ENCODE results near the gene LSM2.
A peak's percentile ranks its signal among the peaks of the same experiment; 100 is the strongest.

LSM2 gene

DNA sequence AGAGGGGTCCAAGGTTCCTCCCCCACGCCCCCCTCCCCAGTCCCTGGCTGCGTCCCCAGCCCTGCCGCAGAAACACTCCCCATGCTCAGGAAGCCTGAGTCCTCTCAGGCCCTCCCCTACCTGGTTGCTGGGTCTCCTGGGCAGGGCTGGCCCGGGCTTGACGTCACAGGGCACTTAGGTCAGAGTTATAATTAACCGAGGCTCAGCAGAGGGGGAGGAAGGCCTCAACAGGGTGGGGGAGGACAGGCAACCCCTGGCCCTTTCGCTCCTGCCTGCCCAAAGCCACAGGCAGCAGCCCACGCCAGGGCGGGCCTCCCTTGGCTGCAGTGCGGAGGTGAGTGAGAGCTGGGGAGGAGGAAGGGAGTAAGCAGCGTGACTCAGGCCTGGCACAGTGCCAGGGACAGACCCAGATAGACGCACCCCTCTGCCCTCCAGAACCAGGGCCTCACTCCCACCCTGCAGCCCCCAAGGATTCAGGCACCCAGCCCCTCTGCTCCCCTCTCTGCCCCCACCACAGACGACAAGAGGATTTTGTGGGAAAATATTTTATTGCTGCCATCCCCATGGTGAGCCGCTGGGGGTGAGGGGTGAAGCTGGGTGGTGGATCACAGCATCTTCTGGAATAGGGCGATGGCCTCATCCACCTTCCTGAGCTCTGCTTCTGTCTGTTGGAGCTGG is 29.6 kb downstream of the LSM2 start, which contains the start of gene VWA7:
Gene VWA7 (minus strand): TSS at position 340 of the 678 bp plus-strand sequence. CDS start 549 bp downstream, outside the sequence.
- DNase-seq (ENCODE audit: low spot score), result peak; percentile 67

DNA sequence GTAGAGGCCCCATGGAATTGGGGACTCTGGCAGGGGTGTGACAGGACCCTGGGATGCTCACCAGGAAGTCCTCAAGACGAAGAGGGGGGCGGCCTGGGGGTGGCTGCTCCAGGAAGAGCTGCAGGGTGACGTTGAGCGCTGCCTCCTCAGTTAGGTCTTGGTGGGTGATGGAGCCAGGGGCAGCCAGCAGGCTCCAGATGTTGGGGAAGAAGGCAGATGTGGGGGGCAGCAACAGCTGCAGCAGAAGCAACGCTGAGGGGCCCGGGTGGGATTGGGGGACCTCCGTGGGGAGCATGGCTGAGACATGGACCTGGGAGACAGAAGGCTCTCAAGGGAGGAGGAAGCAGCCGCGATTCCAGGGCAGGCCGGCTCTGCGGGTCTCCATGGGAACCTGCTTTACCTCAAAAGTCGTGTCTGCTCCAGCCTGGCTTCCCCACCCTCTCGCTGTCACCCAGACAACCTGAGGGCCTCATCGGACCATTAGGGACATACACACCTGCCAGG is 30.2 kb downstream of the LSM2 start:
- DNase-seq (ENCODE audit: low spot score), result no peak

DNA sequence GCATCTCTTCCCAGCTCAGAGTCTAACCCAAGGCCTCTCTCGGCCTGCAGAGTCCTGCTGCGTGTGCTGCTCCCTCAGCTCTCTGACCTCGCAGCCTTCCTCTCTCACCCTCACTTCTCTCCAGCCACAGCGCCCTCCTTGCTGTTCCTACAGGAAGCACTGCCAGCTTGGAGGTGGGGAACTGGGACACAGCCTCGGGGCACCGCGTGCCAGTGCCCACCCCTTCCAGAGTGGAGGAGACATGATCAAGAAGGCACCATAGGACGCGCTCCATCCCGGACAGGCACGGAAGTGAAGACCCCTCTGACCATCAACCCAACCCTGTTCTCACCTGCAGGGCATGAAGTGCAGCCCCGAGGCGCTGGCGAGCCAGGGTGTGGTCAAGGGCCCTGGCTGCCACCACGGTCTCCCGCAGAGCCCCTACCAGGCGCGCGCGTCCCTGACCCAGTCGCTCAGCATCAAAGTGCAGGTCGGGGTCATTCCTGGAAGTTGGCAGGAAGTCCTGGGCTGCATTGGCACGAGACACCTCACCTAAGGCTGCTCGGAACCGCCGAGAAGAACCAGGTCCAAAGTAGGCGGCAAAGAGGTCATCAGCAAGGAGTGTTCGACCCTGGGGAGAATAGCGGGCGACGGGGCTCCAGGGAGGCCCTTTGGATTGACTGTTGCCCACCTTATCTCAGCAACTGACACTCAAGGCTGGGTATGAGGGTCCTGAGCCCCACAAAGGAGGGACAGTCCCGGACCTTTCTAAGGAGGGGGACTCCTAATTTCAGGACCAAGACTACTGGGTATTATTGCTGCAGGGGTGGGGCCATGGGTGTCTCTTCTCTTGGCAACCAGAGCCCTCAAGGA is 30.9 kb downstream of the LSM2 start:
- no peak for DNase-seq (ENCODE audit: low spot score)

DNA sequence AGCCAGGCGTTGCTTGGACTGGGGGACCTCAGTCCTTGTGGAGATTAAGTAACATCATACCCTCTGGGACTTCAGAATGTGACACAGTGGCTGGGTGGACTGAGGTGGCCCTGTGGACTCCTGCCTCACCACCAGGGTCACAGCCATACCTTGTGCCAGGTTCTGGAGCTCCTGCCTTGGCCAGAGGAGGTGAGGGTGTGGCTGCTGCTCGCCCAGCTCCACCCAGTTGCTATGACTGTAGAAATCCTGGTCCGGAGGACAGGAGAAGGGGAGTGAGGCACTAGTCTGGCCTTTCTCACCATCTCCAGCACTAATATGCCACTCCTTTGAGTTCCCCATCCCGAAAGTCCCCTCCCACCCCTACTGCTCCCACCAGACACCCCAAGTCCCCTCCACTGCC is 31.6 kb downstream of the LSM2 start:
- DNase-seq (ENCODE audit: low spot score), result no peak

DNA sequence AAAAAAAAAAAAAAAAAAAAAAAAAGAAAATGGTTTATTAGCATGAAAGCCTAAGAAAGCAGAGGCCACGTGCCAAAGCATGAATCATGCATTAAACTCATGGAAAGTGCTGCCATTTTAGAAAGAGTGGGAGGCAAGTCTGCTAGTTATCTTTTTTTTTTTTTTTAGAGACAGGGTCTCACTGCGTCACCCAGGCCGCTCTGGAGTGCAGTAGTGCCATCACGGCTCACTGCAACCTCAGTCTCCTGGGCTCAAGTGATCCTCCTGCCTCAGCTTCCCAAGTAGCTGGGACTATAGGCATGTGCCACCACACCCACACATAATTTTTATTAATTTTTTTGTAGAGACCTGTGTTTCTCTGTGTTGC is 34.8 kb downstream of the LSM2 start:
- peak; percentile 46 for DNase-seq (ENCODE audit: low spot score)

DNA sequence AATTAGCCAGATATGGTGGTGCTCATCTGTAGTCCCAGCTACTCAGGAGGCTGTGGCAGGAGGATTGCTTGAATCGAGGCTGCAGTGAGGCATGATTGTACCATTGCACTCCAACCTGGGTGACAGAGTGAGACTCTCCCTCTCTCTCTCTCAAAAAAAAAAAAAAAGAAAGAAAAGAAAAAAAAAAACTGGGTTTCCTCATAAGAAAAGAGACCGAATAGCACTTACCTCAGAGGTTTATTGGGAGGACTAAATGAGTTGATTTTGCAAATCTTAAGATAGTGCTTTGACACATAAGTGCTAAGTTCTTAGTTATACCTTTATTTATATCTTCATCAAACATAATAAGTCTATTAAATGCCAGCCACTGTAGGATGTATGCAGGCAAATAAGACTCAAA is 35.9 kb downstream of the LSM2 start:
- DNase-seq (ENCODE audit: low spot score), result no peak

DNA sequence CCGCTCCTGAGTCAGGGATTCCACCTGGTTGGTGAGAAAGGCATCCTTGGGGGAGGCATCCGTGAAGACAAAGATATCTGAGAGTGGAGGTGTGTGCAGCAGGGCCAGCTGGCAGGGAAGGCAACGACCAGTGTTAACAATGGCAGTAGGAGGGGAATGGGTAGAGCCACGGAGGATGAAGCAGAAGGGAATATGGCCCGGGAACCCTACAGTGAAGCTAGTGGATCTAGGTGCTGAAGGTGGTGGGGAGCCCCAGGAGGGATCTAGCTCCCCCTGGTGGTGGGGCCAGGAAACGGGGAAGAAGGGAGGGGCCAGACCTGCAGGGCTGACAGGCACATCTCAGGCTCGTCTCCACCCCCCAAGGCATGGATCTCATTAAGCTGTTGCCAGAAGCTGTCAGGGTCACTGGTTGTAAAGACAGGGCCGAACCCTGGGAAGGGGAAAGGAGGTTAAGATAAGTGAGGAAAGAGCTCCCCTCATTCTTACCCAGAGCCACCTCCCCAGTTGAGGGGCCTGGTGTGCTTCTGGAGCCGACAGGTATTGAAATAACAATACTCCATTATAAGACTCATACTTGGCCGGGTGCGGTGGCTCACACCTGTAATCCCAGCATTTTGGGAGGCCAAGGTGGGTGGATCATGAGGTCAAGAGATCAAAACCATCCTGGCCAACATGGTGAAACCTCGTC is 36.9 kb downstream of the LSM2 start:
- DNase-seq (ENCODE audit: low spot score), result peak; percentile 66

DNA sequence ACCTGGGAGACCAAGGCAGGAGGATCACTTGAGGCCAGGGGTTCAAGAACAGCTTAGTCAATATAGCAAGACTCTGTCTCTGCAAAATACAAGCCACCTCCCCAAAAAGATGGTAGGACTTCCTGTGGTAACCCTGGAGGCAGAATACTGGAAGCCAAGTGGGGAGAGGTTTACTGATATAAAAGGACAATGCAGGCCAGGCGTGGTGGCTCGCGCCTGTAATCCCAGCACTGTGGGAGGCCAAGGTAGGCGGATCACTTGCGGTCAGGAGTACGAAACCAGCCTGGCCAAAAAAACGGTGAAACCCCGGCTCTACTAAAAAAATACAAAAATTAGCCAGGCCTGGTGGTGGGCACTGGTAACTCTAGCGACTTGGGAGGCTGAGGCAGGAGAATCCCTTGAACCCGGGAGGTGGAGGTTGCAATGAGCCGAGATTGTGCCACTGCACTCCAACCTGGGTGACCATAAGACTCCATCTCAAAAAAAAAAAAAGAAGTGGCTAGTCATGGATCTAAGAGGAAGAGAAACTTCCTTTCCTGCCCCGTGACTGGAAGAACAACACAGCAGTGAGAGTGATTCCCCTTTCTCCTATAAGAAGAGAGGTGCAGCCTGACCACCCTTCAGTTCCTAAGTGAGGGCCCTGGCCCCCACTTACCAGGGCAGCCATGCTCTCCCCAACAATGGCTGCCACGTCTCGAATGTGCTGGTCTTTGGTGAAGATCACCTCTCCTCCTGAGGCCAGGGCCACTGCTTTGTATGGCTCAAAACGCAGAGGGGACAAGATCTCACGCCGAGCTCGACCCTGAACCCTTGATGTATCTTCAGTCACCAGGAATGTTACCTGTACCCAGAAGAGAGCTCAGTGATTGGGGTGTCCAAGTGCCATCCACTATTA is 38.2 kb downstream of the LSM2 start:
- DNase-seq (ENCODE audit: low spot score), result no peak

DNA sequence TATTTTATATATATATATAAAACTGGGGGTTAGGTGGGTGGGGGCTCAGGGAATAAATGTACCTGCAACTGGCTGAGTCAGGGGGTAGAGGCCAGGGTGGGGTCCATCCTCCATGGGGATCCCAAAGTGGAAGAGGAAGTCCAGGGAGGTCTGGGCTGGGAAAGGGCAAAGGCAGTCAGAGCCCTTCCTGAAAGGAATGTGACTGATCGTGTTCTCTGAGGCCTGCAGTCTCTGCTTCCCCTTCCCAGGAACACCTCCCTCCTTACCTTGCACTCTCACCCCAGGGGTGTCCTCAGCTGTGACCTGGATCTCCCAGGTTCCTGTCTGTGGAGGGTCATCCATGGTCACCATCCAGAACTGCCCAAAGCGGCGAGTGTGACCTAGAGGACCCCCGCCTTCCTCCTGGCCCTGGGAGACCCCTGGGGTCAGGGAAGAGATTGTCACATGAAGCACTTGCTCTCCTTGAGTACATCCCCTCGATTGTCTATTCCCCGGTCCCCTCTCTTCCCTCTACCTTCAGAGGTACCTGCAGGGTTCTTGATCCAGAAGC is 39.6 kb downstream of the LSM2 start:
- no peak for DNase-seq (ENCODE audit: low spot score)

DNA sequence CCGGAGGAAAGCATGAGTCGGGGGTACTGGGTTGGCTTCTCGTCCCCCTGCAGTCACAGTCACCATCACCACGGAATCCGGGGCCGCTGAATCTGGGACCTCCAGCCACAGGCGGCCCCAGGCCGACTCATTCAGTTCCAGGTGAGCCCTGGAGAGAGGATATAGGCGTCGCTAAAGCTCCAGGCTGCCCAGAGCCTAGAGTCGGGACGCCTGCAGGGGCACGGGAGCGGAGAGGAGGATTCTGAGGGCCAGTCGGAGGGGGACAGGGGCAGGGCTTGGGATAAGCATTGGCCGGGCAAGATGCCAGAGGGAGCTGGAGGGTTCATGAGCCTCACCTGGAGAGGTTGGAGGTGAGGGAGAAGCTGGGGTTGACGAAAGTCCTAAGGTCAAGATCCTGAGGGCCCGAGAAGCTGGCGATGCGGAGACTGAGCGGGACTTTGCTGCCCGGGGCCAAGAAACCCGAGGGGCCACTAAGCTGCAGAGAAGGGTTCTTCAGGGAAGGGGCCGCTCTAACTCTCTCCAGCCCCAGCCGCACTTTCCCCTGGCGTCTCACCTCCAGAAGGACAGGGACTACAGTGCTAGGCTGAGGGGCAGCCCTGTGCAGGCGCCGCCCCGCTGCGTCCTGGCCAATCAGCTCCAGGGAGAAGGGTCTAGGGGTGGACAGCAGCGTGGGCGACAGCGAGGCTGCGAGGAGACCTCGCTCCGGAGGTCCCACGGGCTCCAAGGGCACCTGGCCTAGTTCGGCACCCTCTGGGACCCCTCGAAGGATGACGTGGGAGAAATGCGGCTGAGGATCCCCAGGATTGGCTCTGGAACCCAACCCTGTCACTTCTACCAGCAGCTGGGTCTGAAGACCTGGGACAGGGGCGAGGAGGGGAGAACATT is 40.6 kb downstream of the LSM2 start:
- no peak for DNase-seq (ENCODE audit: low spot score)

DNA sequence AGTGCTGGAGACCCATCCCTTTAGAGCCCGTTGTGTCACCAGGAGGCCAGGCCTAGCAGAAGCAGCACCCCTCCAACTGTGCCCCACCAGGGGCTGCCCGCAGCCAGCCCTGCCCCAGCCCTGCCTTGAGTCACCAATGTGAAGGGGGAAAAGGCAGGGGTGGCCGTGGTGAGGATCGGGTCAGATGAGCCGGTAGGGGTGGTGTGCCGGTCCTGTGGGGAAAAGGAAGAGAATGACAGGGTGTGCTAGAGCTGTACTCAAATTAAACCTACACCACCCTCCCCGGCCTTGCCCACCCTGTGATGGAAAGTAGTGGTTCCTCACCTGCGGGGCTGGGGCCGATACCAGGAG is 41.2 kb downstream of the LSM2 start:
- DNase-seq (ENCODE audit: low spot score), result no peak

DNA sequence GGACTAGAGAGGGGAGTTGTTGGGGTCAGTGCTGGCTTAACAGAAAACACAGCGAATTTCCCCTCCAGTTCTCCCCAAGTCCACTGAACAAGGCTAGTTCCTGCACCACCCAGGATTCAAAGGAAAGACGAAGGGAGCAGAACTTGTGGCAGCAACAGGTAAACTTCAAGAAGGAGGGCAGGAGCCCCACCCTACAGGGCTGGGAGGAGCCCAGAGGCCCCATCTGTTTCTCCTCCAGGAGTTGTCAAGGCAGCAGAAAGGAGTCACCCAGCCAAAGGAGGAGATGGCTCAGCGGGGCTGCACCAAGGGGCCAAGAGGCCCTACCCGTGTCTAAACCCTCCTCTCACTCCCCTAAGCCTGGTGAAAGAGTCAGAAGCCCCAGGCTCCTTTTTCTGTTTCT is 42.6 kb downstream of the LSM2 start:
- no peak for DNase-seq (ENCODE audit: low spot score)

DNA sequence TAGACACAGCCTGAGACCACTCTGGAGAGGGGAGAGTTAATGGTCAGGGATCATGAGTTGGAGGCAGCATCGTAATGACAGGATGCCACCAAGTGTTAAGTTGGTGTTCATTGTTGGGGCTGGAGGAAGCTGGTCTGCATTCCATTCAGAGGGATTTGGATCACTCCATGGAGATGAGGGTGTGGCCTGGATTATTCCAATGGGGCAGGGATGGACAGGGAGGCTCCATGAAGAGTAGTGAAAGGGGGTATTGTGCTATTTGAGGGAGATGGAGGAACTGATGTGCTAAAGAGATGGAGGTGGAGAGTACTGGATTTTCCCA is 43.2 kb downstream of the LSM2 start:
- DNase-seq (ENCODE audit: low spot score), result peak; percentile 35

DNA sequence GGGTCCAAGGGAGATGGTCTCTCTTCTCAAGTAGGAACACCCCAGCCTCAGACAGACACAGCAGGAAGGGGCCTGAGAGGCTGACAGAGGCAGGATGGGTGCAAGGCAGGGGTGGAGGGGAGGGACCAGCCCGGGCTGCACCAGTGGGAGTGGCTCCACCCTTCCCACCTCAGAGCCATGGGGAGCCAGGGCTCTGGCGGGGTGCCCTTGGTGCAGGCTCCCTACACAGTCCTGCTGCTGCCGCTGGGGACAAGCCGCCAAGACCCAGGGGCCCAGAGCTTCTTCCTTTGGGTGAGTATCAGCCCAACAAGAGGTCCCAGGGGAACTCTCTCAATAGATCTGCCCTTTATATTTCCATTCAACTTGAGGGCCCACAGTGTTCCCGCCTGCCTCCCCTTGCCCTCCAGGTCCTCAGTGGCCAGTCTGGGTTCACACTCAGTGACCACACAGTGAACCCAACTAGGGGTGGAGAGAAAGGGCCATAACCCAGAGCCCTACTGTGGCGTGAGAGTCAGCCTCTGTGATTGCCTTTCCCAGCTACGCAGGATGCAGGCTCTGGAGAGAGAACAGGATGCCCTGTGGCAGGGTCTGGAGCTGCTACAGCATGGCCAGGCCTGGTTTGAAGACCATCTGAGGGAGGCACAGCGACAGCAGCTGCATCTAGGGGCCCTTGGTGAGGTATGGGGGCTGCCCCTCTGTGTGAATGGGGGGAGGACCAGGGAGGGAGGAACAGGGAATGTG is 43.7 kb downstream of the LSM2 start:
- no peak for DNase-seq (ENCODE audit: low spot score)

DNA sequence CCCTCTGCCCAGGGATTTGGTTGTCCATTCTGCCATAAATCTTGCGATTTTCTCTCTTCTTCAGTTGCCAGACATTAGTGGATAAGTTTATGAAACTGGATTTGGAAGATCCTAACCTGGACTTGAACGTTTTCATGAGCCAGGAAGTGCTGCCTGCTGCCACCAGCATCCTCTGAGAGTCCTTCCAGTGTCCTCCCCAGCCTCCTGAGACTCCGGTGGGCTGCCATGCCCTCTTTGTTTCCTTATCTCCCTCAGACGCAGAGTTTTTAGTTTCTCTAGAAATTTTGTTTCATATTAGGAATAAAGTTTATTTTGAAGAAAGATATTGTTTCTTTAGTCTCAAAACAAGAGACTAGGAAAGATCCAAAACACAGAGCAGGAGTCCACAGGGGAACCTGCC is 44.4 kb downstream of the LSM2 start, which contains the start of gene SAPCD1:
Gene SAPCD1 (plus strand): TSS at position 301 of the 400 bp plus-strand sequence. CDS start 399 bp downstream, outside the sequence.
- DNase-seq (ENCODE audit: low spot score), result no peak

DNA sequence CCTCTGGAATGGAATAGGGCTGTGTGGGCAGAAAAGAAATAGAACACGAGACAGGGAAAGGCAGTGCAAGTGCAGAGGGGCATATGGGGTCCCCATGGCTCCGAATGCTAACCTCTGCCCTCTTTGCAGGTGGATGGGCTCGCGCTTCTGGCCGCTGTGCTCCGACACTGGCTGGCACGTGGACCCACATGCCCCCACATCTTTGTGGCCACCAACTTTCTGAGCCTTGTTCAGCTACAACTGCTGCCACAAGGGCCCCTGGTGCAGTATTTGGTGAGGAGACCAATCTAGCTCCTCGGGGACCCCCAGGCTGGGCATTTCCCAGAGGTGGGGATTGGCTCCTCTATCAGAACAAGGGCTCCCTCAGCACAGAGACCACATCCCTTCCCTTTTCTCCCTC is 45.4 kb downstream of the LSM2 start:
- DNase-seq (ENCODE audit: low spot score), result no peak

DNA sequence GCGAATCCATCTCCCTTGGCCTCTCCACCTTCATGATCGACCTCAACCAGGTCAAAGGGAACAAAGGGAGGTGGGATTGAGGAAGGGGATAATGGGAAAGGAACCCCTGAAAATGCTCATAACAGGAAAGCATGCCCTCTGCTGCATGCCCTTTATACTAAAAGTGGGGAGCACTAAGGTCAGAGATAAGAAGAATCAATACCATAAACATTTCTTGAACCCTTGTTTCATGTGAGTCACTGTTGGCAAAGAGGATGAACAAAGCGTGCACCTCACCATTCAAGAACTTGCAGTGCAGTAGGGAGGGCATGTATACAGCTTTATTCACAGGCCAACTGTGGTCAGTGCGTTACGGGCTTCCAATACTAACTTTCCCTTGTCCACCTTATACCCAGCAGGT is 46.0 kb downstream of the LSM2 start:
- DNase-seq (ENCODE audit: low spot score), result no peak

DNA sequence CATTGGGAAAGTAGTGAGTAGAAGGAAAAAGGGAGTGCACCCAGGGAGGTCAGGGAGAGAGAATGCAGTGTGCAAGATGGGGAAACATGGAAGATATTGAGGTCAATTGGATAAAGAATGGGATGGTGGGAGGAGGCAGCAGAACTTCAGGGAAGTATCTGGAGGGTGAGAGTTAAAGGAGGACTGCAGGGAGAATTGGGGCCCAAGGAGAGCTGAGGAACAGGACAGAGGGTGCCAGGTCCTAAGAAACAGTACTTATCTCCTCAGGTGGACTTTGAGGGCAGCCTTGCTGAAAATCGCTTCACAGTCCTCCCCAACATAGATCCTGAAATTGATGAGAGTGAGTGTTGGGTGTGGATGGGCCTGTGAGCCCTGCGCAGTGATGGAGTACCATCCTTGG is 48.5 kb downstream of the LSM2 start:
- DNase-seq (ENCODE audit: low spot score), result no peak

DNA sequence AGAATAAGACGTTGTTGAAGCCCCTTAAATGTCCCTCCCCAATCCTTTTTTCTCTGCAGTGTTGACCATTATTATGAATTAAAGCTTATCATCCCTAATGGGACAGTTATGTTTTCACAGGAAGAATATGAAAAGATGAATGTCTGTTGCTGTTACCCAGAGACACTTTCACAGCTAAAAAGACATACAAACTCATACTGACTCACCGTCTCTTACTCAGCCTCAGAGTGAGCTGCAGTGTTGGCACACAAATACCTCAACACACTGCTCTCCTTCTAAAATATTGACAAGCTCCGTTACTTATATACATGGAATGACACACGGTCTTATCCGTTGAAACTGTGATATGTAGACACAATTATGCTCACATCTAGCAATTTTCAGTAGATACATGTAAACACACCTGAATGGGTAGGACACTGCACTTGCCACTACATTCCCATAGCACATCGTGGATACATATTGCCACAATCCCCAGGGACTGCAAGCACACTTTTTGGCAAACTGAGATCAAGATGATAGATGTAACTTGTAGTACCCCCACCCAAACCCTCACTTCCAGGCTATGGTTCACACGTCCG is 53.9 kb downstream of the LSM2 start:
- DNase-seq (ENCODE audit: low spot score), result peak; percentile 96

Measured in RKO (cell line).